ENCODE results near the gene ALOX5AP. TPM values are rescaled to one million over a fixed set of nuclear protein-coding genes. Genes with fewer than 3 reads are reported as not detected.

The ALOX5AP gene
- total and polyA plus RNA-seq, 7 donors: 11.6 to 65.0 (median 23.9) TPM

GRCh38 chr13:30759748-30760147 lies 24.4 kb downstream of the ALOX5AP start:
- no peak for DNase-seq
- TF ChIP-seq POLR2AphosphoS5 (IDR thresholded peaks at IDR 0.05) (no peak), CTCF (IDR thresholded peaks at IDR 0.05) (no peak), EP300 (IDR thresholded peaks at IDR 0.05) (no peak), POLR2A (IDR thresholded peaks at IDR 0.05) (no peak)
- Histone ChIP-seq H3K4me3 (no peak overlapping the region), H3K36me3 (no peaks in the 10 kb centered on the region), H3K9me3 (no peaks in the 10 kb centered on the region), H3K4me1 (no peaks in the 10 kb centered on the region), H3K27ac (no peak overlapping the region), H3K27me3 (peaks cover 0 to 4% (median 0%) of the 10 kb centered on the region in 3 donors)
- intact Hi-C loops (cut with DNase I): no loop called here
- 95 to 98% methylated on average over 3 of the region's 3 CpGs for WGBS, 2 donors

GRCh38 chr13:30762643-30763042 lies 27.3 kb downstream of the ALOX5AP start:
- Histone ChIP-seq H3K9me3 (no peaks in the 10 kb centered on the region), H3K27me3 (no peaks in the 10 kb centered on the region), H3K4me3 (no peak overlapping the region), H3K4me1 (no peaks in the 10 kb centered on the region), H3K36me3 (no peaks in the 10 kb centered on the region), H3K27ac (no peak overlapping the region)
- no peak for DNase-seq
- intact Hi-C loops (cut with DNase I): no loop called here
- WGBS, 2 donors: 96% methylated on average over 4 of the region's 4 CpGs
- no peak for TF ChIP-seq POLR2A (IDR thresholded peaks at IDR 0.05)
- TF ChIP-seq EP300 (IDR thresholded peaks at IDR 0.05): no peak
- TF ChIP-seq POLR2AphosphoS5 (IDR thresholded peaks at IDR 0.05): no peak
- no peak for TF ChIP-seq CTCF (IDR thresholded peaks at IDR 0.05)

- no peak for TF ChIP-seq POLR2AphosphoS5 (IDR thresholded peaks at IDR 0.05)
- no peak for TF ChIP-seq POLR2A (IDR thresholded peaks at IDR 0.05)
- no peak for TF ChIP-seq EP300 (IDR thresholded peaks at IDR 0.05)
- no peak for TF ChIP-seq CTCF (IDR thresholded peaks at IDR 0.05)
- Histone ChIP-seq H3K27me3 (no peaks in the 10 kb centered on the region), H3K9me3 (no peaks in the 10 kb centered on the region), H3K36me3 (no peaks in the 10 kb centered on the region), H3K4me3 (no peak overlapping the region), H3K4me1 (no peaks in the 10 kb centered on the region), H3K27ac (no peak overlapping the region)
- intact Hi-C loops (cut with DNase I): no loop called here
- no peak for DNase-seq
- WGBS, 2 donors: 88 to 92% methylated on average over 8 of the region's 8 CpGs
Observed at GRCh38 chr13:30763786-30764413, 28.6 kb downstream of the ALOX5AP start.

- Histone ChIP-seq H3K27me3 (no peaks in the 10 kb centered on the region), H3K27ac (no peak overlapping the region), H3K4me1 (no peaks in the 10 kb centered on the region), H3K36me3 (no peaks in the 10 kb centered on the region), H3K9me3 (no peaks in the 10 kb centered on the region), H3K4me3 (no peak overlapping the region)
- intact Hi-C loops (cut with DNase I): no loop called here
- WGBS, 2 donors: 85 to 87% methylated on average over 2 of the region's 2 CpGs
- no peak for DNase-seq
- TF ChIP-seq EP300 (IDR thresholded peaks at IDR 0.05): no peak
- TF ChIP-seq POLR2A (IDR thresholded peaks at IDR 0.05): no peak
- no peak for TF ChIP-seq CTCF (IDR thresholded peaks at IDR 0.05)
- TF ChIP-seq POLR2AphosphoS5 (IDR thresholded peaks at IDR 0.05): no peak
Observed at GRCh38 chr13:30766231-30766630, 30.9 kb downstream of the ALOX5AP start.

GRCh38 chr13:30770929-30771328 lies 35.6 kb downstream of the ALOX5AP start:
- H3K4me3 ChIP-seq: no peak overlapping the region
- WGBS, 2 donors: 80 to 94% methylated on average over 4 of the region's 4 CpGs
- intact Hi-C loops (cut with DNase I): no loop called here
- H3K27me3 ChIP-seq: no peaks in the 10 kb centered on the region
- H3K27ac ChIP-seq: no peak overlapping the region
- H3K4me1 ChIP-seq: no peaks in the 10 kb centered on the region
- no peak for DNase-seq
- no peaks in the 10 kb centered on the region for H3K9me3 ChIP-seq
- no peaks in the 10 kb centered on the region for H3K36me3 ChIP-seq
- TF ChIP-seq EP300 (IDR thresholded peaks at IDR 0.05): no peak
- no peak for TF ChIP-seq POLR2A (IDR thresholded peaks at IDR 0.05)
- no peak for TF ChIP-seq POLR2AphosphoS5 (IDR thresholded peaks at IDR 0.05)
- TF ChIP-seq CTCF (IDR thresholded peaks at IDR 0.05): no peak

Data from sigmoid colon (tissue), 7 donors.